ENCODE measurements around the gene TARS3. TPM values are rescaled to one million over a fixed set of nuclear protein-coding genes. Genes with fewer than 3 reads are reported as not detected.
A peak's percentile ranks its signal among the peaks of the same experiment; 100 is the strongest.
"Not testable (repeated sequence)": the region's sequence is repeated elsewhere in the genome, so short reads cannot be mapped to it uniquely, and the experiment has no call there.

The TARS3 gene
- total RNA-seq, 1 experiment from 2014 or later = 3.2 TPM

- DNase-seq (ENCODE audit: low spot score) = not testable (repeated sequence)
These were observed 69.5 kb downstream of the TARS3 start for GRCh38 chr15:101654624-101655337.

DNA sequence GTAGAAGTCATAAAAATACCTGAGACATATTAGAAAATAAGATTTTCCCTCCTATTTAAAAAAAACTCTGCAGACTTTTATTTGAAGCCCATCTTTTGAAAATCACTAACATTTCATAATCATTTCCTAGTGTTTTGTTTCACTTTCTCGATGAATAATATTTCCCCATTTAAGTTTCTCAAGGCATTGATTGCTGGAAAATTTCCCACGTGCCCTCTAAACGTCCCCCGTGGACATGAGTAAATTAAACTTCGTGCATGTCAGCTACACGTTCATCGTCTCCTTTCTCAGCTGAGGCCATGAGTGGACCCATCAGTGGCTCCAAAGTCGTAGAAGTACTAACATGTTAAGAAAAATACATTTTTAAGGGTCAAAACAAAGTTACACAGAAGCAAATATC, 70.1 kb downstream of the TARS3 start:
- DNase-seq (ENCODE audit: low spot score) = no peak

DNA sequence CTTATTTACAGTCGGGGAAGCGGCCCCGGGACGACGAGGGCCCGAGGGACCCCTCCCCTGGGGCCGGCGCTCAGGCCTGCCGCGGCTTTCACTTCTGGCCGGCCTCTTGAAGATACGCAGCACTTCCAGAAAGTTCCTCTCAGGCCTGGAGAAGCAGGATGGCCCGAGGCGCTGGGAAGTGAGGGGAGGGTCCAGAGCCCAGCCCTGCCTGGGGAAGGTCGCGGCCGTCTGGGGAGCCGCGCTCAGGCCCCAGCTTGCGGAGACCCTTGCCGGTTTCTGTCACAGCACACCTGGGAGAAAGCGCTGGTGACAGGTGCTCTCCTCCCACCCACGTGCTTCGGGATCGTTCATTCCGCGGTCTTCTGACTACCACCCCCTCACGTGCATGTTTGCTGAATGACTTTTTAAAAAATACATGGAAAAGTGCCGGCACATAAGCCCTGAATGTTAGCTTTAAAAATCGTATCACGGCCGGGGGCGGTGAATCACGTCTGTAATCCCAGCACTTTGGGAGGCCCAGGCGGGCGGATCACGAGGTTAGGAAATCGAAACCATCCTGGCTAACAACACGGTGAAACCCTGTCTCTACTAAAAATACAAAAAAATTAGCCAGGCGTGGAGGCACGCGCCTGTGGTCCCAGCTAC, 71.4 kb downstream of the TARS3 start:
- DNase-seq (ENCODE audit: low spot score) = no peak

GRCh38 chr15:101652098-101652785, 72.0 kb downstream of the TARS3 start, which contains the start of gene TM2D3:
TSS of gene TM2D3 (minus strand) at chr15:101652381. CDS start at chr15:101652361, 20 bp downstream.
- peak; percentile 78 for DNase-seq (ENCODE audit: low spot score)

DNA sequence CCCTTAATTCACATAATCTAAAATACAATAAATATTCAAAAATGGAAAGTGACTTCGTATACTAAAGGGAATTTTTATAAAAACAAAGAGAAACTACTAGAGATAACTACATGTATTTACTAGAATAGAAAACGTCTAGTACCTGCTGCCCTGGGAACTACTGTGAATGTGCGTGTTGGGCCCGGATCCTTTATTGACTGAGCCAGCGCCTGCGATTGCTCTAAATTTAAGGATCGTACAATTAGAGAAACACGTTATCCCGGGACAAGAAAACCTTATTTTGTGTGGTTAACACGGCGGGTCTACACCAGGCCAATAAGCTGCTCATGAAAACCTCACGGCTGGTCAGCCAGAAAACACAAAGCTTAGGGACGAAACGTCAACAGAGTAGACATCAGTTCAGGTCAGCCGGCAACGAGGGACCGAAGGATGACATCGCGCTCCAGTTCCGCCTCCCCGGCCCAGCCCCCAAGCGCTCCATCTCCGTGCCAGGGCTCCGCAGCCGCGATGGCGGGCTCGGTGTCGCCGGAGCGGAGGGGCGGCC, 72.6 kb downstream of the TARS3 start:
- peak; percentile 24 for DNase-seq (ENCODE audit: low spot score)

DNA sequence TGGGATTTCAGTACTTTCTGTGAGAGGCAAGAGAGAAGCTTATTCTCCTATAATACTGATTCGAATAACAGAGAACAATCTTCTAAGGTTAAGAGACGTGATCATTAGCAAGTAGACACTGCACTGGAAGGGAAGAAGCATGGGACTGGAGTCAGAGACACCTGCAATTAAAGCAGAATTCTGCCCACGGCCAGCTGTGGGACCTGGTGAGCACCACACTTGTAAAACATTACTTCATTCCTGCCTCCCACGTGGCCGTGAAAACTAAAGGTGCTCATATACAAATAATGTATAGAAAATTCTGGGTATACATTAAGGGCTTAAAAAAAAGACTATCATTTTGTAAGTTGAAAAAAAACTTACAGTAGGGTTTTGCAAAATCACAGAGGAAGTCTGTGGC, 74.1 kb downstream of the TARS3 start:
- DNase-seq (ENCODE audit: low spot score) = no peak

DNA sequence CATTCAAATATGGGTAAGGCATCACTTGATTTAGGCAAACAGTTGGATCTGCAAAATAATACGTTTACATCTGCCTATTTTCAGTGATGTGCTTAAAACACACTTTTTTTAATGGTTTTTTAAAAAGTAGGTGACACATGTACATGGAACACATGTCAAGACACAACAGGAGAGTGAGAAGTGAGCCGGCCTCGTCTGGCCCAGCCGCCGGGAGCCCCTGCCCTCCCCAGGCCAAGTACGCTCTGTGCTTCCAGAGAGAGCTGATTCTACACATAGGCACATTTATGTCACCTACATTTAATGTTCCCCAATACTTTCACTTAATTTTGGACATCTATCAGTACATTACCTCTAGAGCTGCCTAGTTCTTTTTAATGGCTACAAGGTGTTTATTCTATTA, 75.9 kb downstream of the TARS3 start:
- no peak for DNase-seq (ENCODE audit: low spot score)

GRCh38 chr15:101647251-101647650, 77.0 kb downstream of the TARS3 start:
- DNase-seq (ENCODE audit: low spot score) = no peak

- DNase-seq (ENCODE audit: low spot score) = no peak
These were observed 77.6 kb downstream of the TARS3 start for GRCh38 chr15:101646672-101647071.

DNA sequence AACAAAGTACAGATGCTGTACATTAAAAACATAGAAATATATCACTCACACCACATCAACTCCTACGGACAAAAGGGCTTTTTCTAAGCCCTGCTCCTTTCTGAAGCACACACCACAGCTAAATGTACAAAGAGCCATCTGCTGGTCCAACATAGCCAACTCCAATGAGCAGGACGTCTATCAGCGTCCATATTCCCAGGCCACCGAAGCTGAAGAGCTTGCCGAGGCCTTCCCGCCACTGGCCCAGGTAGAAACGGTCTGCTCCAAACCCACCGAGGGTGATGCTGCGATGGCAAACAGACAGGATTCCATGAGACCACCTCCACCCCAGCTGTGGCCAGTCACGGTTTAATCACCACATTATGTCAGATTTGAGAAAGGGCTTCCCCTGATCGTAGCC, 81.9 kb downstream of the TARS3 start:
- no peak for DNase-seq (ENCODE audit: low spot score)

- no peak for DNase-seq (ENCODE audit: low spot score)
These were observed 82.4 kb downstream of the TARS3 start for GRCh38 chr15:101641894-101642293.

DNA sequence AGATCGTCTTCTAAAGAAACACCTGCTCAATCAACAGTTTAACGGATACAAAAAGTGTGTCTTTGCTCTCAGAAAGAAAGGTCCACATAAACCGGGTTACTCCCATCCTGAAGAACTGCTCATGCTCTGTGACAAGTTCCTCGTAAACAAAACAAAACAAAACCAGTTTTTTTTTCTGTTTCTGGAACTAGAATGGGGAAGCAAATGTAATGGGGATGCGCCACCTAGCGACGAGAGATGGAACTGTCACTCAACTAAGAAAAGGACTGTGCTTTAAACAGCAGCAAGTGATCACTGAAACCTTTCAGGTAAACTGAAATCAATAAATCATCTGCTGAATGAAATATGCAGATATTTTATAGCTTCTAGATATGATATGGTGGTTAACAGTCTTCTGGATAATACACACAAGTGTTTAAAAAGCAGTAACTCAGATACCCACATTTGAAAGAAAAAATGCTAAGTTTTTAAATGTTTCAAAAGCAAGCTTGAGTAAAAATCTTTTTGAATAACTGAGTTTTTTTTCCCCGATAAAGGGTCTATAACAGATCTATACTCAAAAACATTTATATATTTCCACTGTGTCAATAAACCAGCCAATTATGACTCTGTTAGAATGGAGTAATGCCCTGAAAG, 83.0 kb downstream of the TARS3 start:
- peak; percentile 63 for DNase-seq (ENCODE audit: low spot score)

- no peak for DNase-seq (ENCODE audit: low spot score)
These were observed 84.6 kb downstream of the TARS3 start for GRCh38 chr15:101639667-101640066.

- DNase-seq (ENCODE audit: low spot score) = no peak
These were observed 86.4 kb downstream of the TARS3 start for GRCh38 chr15:101637919-101638318.

GRCh38 chr15:101637516-101637915, 86.8 kb downstream of the TARS3 start:
- DNase-seq (ENCODE audit: low spot score) = peak; percentile 56

- DNase-seq (ENCODE audit: low spot score) = no peak
These were observed 87.2 kb downstream of the TARS3 start for GRCh38 chr15:101637038-101637437.

GRCh38 chr15:101635944-101636727, 88.1 kb downstream of the TARS3 start:
- no peak for DNase-seq (ENCODE audit: low spot score)

DNA sequence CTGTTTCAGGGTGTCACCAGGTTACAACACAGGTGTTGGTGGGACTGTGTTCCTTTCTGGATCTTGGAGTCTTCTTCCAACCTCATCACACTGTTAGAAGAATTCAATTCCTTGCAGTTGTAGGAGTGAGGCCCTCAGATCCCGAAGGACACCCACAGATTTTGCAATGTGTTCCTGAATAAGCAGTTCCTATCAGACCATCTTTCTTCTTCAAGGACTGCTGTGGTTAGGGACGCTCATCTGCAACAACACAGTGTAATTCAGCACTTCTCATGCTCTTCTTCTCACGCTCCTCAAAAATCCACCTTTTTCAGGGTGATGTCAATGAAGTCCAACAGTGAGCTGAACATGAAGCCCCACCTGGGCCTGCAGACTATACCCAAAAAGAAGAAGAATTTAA, 90.9 kb downstream of the TARS3 start:
- no peak for DNase-seq (ENCODE audit: low spot score)

GRCh38 chr15:101626729-101627128, 97.5 kb downstream of the TARS3 start:
- not testable (repeated sequence) for DNase-seq (ENCODE audit: low spot score)

DNA sequence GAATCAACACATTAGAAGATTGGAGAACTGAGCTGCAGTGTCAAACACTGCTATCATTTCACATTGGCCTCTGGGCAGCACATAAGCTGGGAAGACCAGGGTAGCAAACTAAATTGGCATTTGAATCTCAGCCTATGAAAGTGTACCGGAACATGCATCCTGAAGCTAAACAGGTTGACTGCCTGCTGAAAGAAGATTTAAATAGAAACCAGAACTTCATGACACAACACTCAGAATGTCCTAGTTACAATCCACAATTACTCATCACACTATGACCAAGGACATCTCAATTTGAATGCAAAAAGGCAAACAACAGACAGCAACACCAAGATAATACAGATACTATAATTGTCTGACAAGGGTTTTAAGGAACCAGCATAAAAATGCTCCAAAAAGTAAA, 98.3 kb downstream of the TARS3 start:
- no peak for DNase-seq (ENCODE audit: low spot score)

GRCh38 chr15:101625184-101625583, 99.1 kb downstream of the TARS3 start:
- no peak for DNase-seq (ENCODE audit: low spot score)
